IMR-90 (cell line): ENCODE data around the gene TNRC6C. TPM values are rescaled to one million over a fixed set of nuclear protein-coding genes. Genes with fewer than 3 reads are reported as not detected.
A peak's percentile ranks its signal among the peaks of the same experiment; 100 is the strongest.

ENCODE experiments used
- ATAC-seq: fragments of 200-7000 bp; cut with Tn5 transposase; 2 replicates; pipeline ENCODE4 v1.9.1; 2020; ENCODE audit warnings: low read depth, mild to moderate bottlenecking, moderate library complexity
- BruUV-seq: library from RNA; stranded (reverse); fragments of 400-500 nt; replicated peaks from 2 replicates; lab custom pipeline; 2021; lab: Mats Ljungman, UMichigan
- CTCF ChIA-PET: fragments of 300-600 bp; formaldehyde crosslinking; extraction: SDS; loops from one replicate; lab custom pipeline; 2021; ENCODE audit warnings: antibody characterized with exemption; lab: Yijun Ruan, JAX
- POLR2A ChIA-PET: fragments of 300-600 bp; sonication (Branson Sonifier 250); formaldehyde crosslinking; loops from one replicate; lab custom pipeline; 2022; ENCODE audit warnings: antibody characterized with exemption; ENCODE audit not compliant: unreplicated experiment; lab: Charles Lee
- DNase-seq: peaks from one replicate; pipeline ENCODE4 v3.0.0; 2013
- H2AFZ ChIP-seq: replicated peaks from 2 replicates; pipeline ENCODE3; 2013; ENCODE audit warnings: low read length, mild to moderate bottlenecking; ENCODE audit not compliant: poor library complexity
- H2AK5ac ChIP-seq: 2 replicates; pipeline ENCODE4 v1.6.1; 2013; ENCODE audit warnings: low read depth, low read length, inconsistent platforms
- H2AK9ac ChIP-seq: replicated peaks from 2 replicates; pipeline ENCODE3; 2013; ENCODE audit warnings: mild to moderate bottlenecking, low read depth, low read length, moderate library complexity; ENCODE audit not compliant: poor library complexity
- H2BK120ac ChIP-seq: 2 replicates; pipeline ENCODE4 v1.6.1; 2013; ENCODE audit warnings: low read depth, low read length, inconsistent platforms
- H2BK15ac ChIP-seq: 3 replicates; pipeline ENCODE4 v1.6.1; 2013; ENCODE audit warnings: low read depth, low read length, inconsistent platforms
- H2BK20ac ChIP-seq: 2 replicates; pipeline ENCODE4 v1.6.1; 2013; ENCODE audit warnings: low read depth, mild to moderate bottlenecking, inconsistent platforms, low read length, moderate library complexity
- H2BK5ac ChIP-seq: 2 replicates; pipeline ENCODE4 v1.6.1; 2013; ENCODE audit warnings: mild to moderate bottlenecking, low read depth, low read length, inconsistent platforms; ENCODE audit not compliant: poor library complexity, severe bottlenecking
- H3K14ac ChIP-seq: replicated peaks from 2 replicates; pipeline ENCODE4 v1.6.1; 2013; ENCODE audit warnings: low read depth, low read length, inconsistent platforms
- H3K18ac ChIP-seq: 2 replicates; pipeline ENCODE4 v1.6.1; 2013; ENCODE audit warnings: low read depth, low read length, control low read depth
- H3K23ac ChIP-seq: 2 replicates; pipeline ENCODE4 v1.6.1; 2013; ENCODE audit warnings: low read depth, low read length, inconsistent platforms
- H3K27ac ChIP-seq: 2 replicates; pipeline ENCODE4 v1.5.1; 2013; ENCODE audit warnings: mild to moderate bottlenecking, control low read depth, low read length; ENCODE audit not compliant: insufficient read depth
- H3K27me3 ChIP-seq: 2 replicates; pipeline ENCODE4 v1.6.1; 2013; ENCODE audit warnings: low read length; ENCODE audit not compliant: control insufficient read depth, insufficient read depth
- H3K36me3 ChIP-seq: 2 replicates; pipeline ENCODE4 v1.6.1; 2013; ENCODE audit warnings: low read length, mixed read lengths; ENCODE audit not compliant: control insufficient read depth, insufficient read depth
- H3K4ac ChIP-seq: 2 replicates; pipeline ENCODE4 v1.6.1; 2013; ENCODE audit warnings: low read depth, low read length, inconsistent platforms
- H3K4me1 ChIP-seq: 2 replicates; pipeline ENCODE4 v1.6.1; 2013; ENCODE audit warnings: low read length, mixed read lengths; ENCODE audit not compliant: control insufficient read depth, insufficient read depth
- H3K4me2 ChIP-seq: 2 replicates; pipeline ENCODE4 v1.6.1; 2013; ENCODE audit warnings: low read depth, mild to moderate bottlenecking, control low read depth, low read length, moderate library complexity
- H3K4me3 ChIP-seq: 2 replicates; pipeline ENCODE4 v1.5.1; 2013; ENCODE audit warnings: low read depth, mild to moderate bottlenecking, control low read depth, low read length, moderate library complexity; ENCODE audit not compliant: insufficient read depth
- H3K56ac ChIP-seq: 2 replicates; pipeline ENCODE4 v1.6.1; 2013; ENCODE audit warnings: low read length, inconsistent platforms; ENCODE audit not compliant: insufficient read depth; ENCODE audit errors: extremely low read depth
- H3K79me1 ChIP-seq, 2 experiments: 2 replicates each; pipeline ENCODE4 v1.6.1; 2013; ENCODE audit warnings: low read length in 2 of 2, inconsistent platforms in 1 of 2, low read depth in 1 of 2
- H3K9ac ChIP-seq: 2 replicates; pipeline ENCODE4 v1.6.1; 2013; ENCODE audit warnings: low read depth, low read length, control low read depth
- H3K9me1 ChIP-seq: 2 replicates; pipeline ENCODE4 v1.6.1; 2013; ENCODE audit warnings: low read length, inconsistent platforms; ENCODE audit not compliant: insufficient read depth
- H3K9me3 ChIP-seq: 2 replicates; pipeline ENCODE4 v1.6.1; 2013; ENCODE audit warnings: low read length; ENCODE audit not compliant: control insufficient read depth, insufficient read depth
- H4K20me1 ChIP-seq: 2 replicates; pipeline ENCODE4 v1.6.1; 2013; ENCODE audit warnings: low read length, inconsistent platforms; ENCODE audit not compliant: insufficient read depth
- H4K5ac ChIP-seq: 2 replicates; pipeline ENCODE4 v1.6.1; 2013; ENCODE audit warnings: mild to moderate bottlenecking, low read depth, low read length, control low read depth
- H4K8ac ChIP-seq, 2 experiments: 2 replicates each; pipeline ENCODE4 v1.6.1; 2013; ENCODE audit warnings: low read depth in 2 of 2, low read length in 2 of 2, control low read depth in 1 of 2, inconsistent platforms in 1 of 2
- H4K91ac ChIP-seq: 2 replicates; pipeline ENCODE4 v1.6.1; 2013; ENCODE audit warnings: low read depth, low read length, inconsistent platforms; ENCODE audit not compliant: insufficient read depth
- BHLHE40 ChIP-seq: fragments of 150-350 bp; IDR thresholded peaks from 2 replicates; pipeline ENCODE4 v1.6.1; 2016; ENCODE audit warnings: mild to moderate bottlenecking, low read depth, low read length
- CEBPB ChIP-seq: IDR thresholded peaks from 2 replicates; pipeline ENCODE4 v1.6.1; 2012; ENCODE audit warnings: low read depth, low read length, improper control_type of control experiment
- FOS ChIP-seq: fragments of 150-350 bp; IDR thresholded peaks from 2 replicates; pipeline ENCODE4 v1.6.1; 2016; ENCODE audit warnings: low read depth, low read length
- MAFK ChIP-seq: IDR thresholded peaks from 2 replicates; pipeline ENCODE4 v1.6.1; 2012; ENCODE audit warnings: low read depth, low read length, improper control_type of control experiment
- NFE2L2 ChIP-seq: fragments of 150-350 bp; IDR thresholded peaks from 2 replicates; pipeline ENCODE4 v1.6.1; 2016; ENCODE audit warnings: low read depth, mild to moderate bottlenecking, low read length
- RAD21 ChIP-seq: IDR thresholded peaks from 2 replicates; pipeline ENCODE4 v1.6.1; 2012; ENCODE audit warnings: low read length, improper control_type of control experiment
- RCOR1 ChIP-seq: IDR thresholded peaks from 2 replicates; pipeline ENCODE4 v1.6.1; 2012; ENCODE audit warnings: mild to moderate bottlenecking, low read length, improper control_type of control experiment; ENCODE audit not compliant: insufficient replicate concordance
- SMC3 ChIP-seq: fragments of 150-350 bp; IDR thresholded peaks from 2 replicates; pipeline ENCODE4 v1.6.1; 2016; ENCODE audit warnings: low read depth, mild to moderate bottlenecking, antibody characterized with exemption, low read length, moderate library complexity
- WGBS, 2 experiments: methylation state at CpG; one replicate each; pipeline versions ENCODE4 v1.1.5 to v1.1.7; 2013; ENCODE audit warnings: missing lambda C conversion rate in 2 of 2; ENCODE audit not compliant: insufficient read length in 1 of 2; ENCODE audit errors: extremely low coverage in 2 of 2; 5-methylcytosine and 5-hydroxymethylcytosine counted together
- dilution Hi-C: fragments of 300-500 bp; cut with HindIII; formaldehyde crosslinking; loops from one replicate; pipeline ENCODE4 v1.14.3; 2018; ENCODE audit warnings: low sequenced_read_pairs; ENCODE audit not compliant: unreplicated experiment
- in situ Hi-C: fragments of 300-500 bp; cut with MboI; formaldehyde crosslinking; loops from 3 replicates; pipeline ENCODE4 v1.14.3; 2019; ENCODE audit warnings: low sequenced_read_pairs, inconsistent platforms, mixed read lengths
- intact Hi-C: fragments of 100-400 bp; cut with micrococcal nuclease; formaldehyde crosslinking; loops from 2 replicates; pipeline ENCODE4 v1.10.0; 2022
- polyA plus RNA-seq, 3 experiments: library from polyadenylated mRNA; depleted of rRNA; stranded (reverse); fragments of >200 nt; gene quantifications; 2 replicates each; pipeline ENCODE4 v1.2.3, GENCODE V29; 2012; ENCODE audit warnings: low replicate concordance in 1 of 3
- total RNA-seq: library from RNA; depleted of rRNA; stranded (reverse); fragments of >200 nt; gene quantifications from 2 replicates; pipeline ENCODE4 v1.2.3, GENCODE V29; 2012
- TF ChIP-seq, protein P1 (sequence below): fragments of 150-350 bp; IDR thresholded peaks from 2 replicates; pipeline ENCODE4 v1.6.1; 2017; ENCODE audit warnings: mild to moderate bottlenecking, antibody characterized with exemption, low read length, low read depth

Gene TNRC6C
- total and polyA plus RNA-seq, 2 of the 4 experiments (the other 2 are of a cell fraction), result 1.6 to 2.7 TPM

GRCh38 chr17:78107457-78107856, 149.0 kb downstream of the TNRC6C start:
- Histone ChIP-seq H4K91ac (no peak overlapping the region), H3K4me1 (no peaks in the 10 kb centered on the region; the same call in 1 of the 2 replicates), H2BK15ac (no peak overlapping the region), H4K20me1 (no peaks in the 10 kb centered on the region), H2AK9ac (no peak overlapping the region), H3K9me1 (peaks cover under 1% of the 10 kb centered on the region; the same call in 1 of the 2 replicates), H3K27ac (no peak overlapping the region), H3K23ac (no peak overlapping the region), H2BK5ac (no peak overlapping the region), H2AK5ac (no peak overlapping the region), H3K56ac (no peak overlapping the region), H2BK120ac (no peak overlapping the region), H3K4me3 (no peak overlapping the region), H4K5ac (no peak overlapping the region), H3K9me3 (no peaks in the 10 kb centered on the region), H2AFZ (no peak overlapping the region), H3K27me3 (no peaks in the 10 kb centered on the region), H3K4ac (no peak overlapping the region), H3K79me1 (no peaks in the 10 kb centered on the region), H3K4me2 (no peak overlapping the region), H4K8ac (no peak overlapping the region), H3K14ac (no peak overlapping the region), H2BK20ac (no peak overlapping the region), H3K18ac (no peak overlapping the region), H3K9ac (no peak overlapping the region), H3K36me3 (peaks cover 15% of the 10 kb centered on the region)
- BruUV-seq, result no TSS peak
- dilution Hi-C loops (no loop called here), intact Hi-C loops (no loop called here), in situ Hi-C loops (no loop called here)
- ChIA-PET POLR2A (no interaction called here), CTCF (no interaction called here)
- peak; percentile 47 for DNase-seq
- TF ChIP-seq CEBPB (no peak), BHLHE40 (no peak), RCOR1 (no peak), NFE2L2 (no peak), MAFK (no peak), RAD21 (no peak), FOS (no peak), SMC3 (no peak)
- TF ChIP-seq, protein P1, sequence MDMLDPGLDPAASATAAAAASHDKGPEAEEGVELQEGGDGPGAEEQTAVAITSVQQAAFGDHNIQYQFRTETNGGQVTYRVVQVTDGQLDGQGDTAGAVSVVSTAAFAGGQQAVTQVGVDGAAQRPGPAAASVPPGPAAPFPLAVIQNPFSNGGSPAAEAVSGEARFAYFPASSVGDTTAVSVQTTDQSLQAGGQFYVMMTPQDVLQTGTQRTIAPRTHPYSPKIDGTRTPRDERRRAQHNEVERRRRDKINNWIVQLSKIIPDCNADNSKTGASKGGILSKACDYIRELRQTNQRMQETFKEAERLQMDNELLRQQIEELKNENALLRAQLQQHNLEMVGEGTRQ, result no peak
- WGBS, 2 experiments, result no CpG with 5 or more reads among the region's 10 CpGs
- no peak for ATAC-seq
